Uterus (tissue), 4 donors: ENCODE measurements around the gene TESK2. TPM values are rescaled to one million over a fixed set of nuclear protein-coding genes. Genes with fewer than 3 reads are reported as not detected.

ENCODE experiments used
- DNase-seq, 2 donors: peaks; one replicate each; pipeline ENCODE4 v3.0.0-alpha.2; 2019 to 2020
- H3K27ac ChIP-seq, 2 donors: fragments of 200-600 bp; sonication (generic); 1 replicate in 1 of 2; 2 replicates in 1 of 2; pipeline ENCODE4 v1.5.1; 2016 to 2018
- H3K27me3 ChIP-seq, 2 donors: fragments of 200-600 bp; sonication (generic); one replicate each; pipeline ENCODE4 v1.5.1; 2018 to 2019; ENCODE audit warnings: control low read depth in 1 of 2
- H3K36me3 ChIP-seq, 2 donors: fragments of 200-600 bp; sonication (generic); one replicate each; pipeline ENCODE4 v1.5.1; 2019; ENCODE audit warnings: control low read depth in 1 of 2
- H3K4me1 ChIP-seq, 2 donors: fragments of 200-600 bp; sonication (generic); one replicate each; pipeline ENCODE4 v1.5.1; 2018 to 2019; ENCODE audit warnings: control low read depth in 1 of 2
- H3K4me3 ChIP-seq, 2 donors: fragments of 200-600 bp; sonication (generic); 1 replicate in 1 of 2; 2 replicates in 1 of 2; pipeline ENCODE4 v1.5.1; 2018 to 2019; ENCODE audit warnings: mild to moderate bottlenecking in 1 of 2
- H3K9me3 ChIP-seq, 2 donors: fragments of 200-600 bp; sonication (generic); one replicate each; pipeline ENCODE4 v1.5.1; 2019; ENCODE audit warnings: control low read depth in 1 of 2
- POLR2A ChIP-seq, 2 donors: fragments of 450-650 bp; IDR thresholded peaks; one replicate each; pipeline ENCODE4 v1.6.1; 2016; ENCODE audit warnings: antibody characterized with exemption in 2 of 2, mild to moderate bottlenecking in 1 of 2, moderate library complexity in 1 of 2
- intact Hi-C: fragments of 100-400 bp; cut with DNase I; formaldehyde crosslinking; loops from one replicate; pipeline ENCODE4 v1.15.1; 2023; ENCODE audit warnings: low total_unique reads
- total RNA-seq, 4 donors: library from RNA; depleted of rRNA in 3 of 4; stranded (reverse); fragments of >200 nt in 3 of 4; gene quantifications; one replicate each; pipeline versions ENCODE4 v1.1.0 to v1.2.4, GENCODE V29; 2014 to 2023
- TF ChIP-seq, protein P1 (sequence below), 4 experiments: fragments of 200-600 bp in 2 of 4; fragments of 450-650 bp in 2 of 4; sonication (generic) in 2 of 4; IDR thresholded peaks; one replicate each; pipeline ENCODE4 v1.5.1; 2016 to 2019; ENCODE audit warnings: antibody characterized with exemption in 4 of 4, mild to moderate bottlenecking in 2 of 4, moderate library complexity in 1 of 4
- donor health status: DM: yes; HTN: yes; CAD: no.

TESK2 gene
- total RNA-seq, 4 donors from 2014 or later: 0.29 to 7.5 (median 2.1) TPM

- TF ChIP-seq, protein P1, sequence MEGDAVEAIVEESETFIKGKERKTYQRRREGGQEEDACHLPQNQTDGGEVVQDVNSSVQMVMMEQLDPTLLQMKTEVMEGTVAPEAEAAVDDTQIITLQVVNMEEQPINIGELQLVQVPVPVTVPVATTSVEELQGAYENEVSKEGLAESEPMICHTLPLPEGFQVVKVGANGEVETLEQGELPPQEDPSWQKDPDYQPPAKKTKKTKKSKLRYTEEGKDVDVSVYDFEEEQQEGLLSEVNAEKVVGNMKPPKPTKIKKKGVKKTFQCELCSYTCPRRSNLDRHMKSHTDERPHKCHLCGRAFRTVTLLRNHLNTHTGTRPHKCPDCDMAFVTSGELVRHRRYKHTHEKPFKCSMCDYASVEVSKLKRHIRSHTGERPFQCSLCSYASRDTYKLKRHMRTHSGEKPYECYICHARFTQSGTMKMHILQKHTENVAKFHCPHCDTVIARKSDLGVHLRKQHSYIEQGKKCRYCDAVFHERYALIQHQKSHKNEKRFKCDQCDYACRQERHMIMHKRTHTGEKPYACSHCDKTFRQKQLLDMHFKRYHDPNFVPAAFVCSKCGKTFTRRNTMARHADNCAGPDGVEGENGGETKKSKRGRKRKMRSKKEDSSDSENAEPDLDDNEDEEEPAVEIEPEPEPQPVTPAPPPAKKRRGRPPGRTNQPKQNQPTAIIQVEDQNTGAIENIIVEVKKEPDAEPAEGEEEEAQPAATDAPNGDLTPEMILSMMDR (IDR thresholded peaks at IDR 0.05): no peak
- TF ChIP-seq POLR2A (IDR thresholded peaks at IDR 0.05): no peak
Observed at GRCh38 chr1:45423906-45424678, 66.9 kb downstream of the TESK2 start.

GRCh38 chr1:45421935-45422334 is 69.0 kb downstream of the TESK2 start:
- no peaks in the 10 kb centered on the region for H3K36me3 ChIP-seq
- no peaks in the 10 kb centered on the region for H3K9me3 ChIP-seq
- no peaks in the 10 kb centered on the region for H3K27me3 ChIP-seq
- TF ChIP-seq POLR2A (IDR thresholded peaks at IDR 0.05): no peak
- TF ChIP-seq, protein P1 (IDR thresholded peaks at IDR 0.05): no peak
- DNase-seq: no peak
- H3K4me3 ChIP-seq: no peak overlapping the region
- H3K27ac ChIP-seq: no peak overlapping the region
- H3K4me1 ChIP-seq: no peaks in the 10 kb centered on the region
- intact Hi-C loops: no loop called here

More at GRCh38 chr1:45423906-45424678, 66.9 kb downstream of the TESK2 start:
- intact Hi-C loops: no loop called here
- no peaks in the 10 kb centered on the region for H3K9me3 ChIP-seq
- no peaks in the 10 kb centered on the region for H3K36me3 ChIP-seq
- no peak overlapping the region for H3K27ac ChIP-seq
- H3K27me3 ChIP-seq: no peaks in the 10 kb centered on the region
- DNase-seq: no peak
- H3K4me3 ChIP-seq: no peak overlapping the region
- no peaks in the 10 kb centered on the region for H3K4me1 ChIP-seq

- no peak for DNase-seq
- intact Hi-C loops: no loop called here
- H3K4me1 ChIP-seq: no peaks in the 10 kb centered on the region
- H3K4me3 ChIP-seq: no peak overlapping the region
- H3K9me3 ChIP-seq: no peaks in the 10 kb centered on the region
- H3K27me3 ChIP-seq: no peaks in the 10 kb centered on the region
- TF ChIP-seq, protein P1 (IDR thresholded peaks at IDR 0.05): no peak
- no peak for TF ChIP-seq POLR2A (IDR thresholded peaks at IDR 0.05)
- H3K27ac ChIP-seq: no peak overlapping the region
- H3K36me3 ChIP-seq: no peaks in the 10 kb centered on the region
Observed at GRCh38 chr1:45414746-45415145, 76.2 kb downstream of the TESK2 start.

- H3K9me3 ChIP-seq: no peaks in the 10 kb centered on the region
- no peaks in the 10 kb centered on the region for H3K36me3 ChIP-seq
- intact Hi-C loops: no loop called here
- no peak for DNase-seq
- TF ChIP-seq, protein P1 (IDR thresholded peaks at IDR 0.05): no peak
- TF ChIP-seq POLR2A (IDR thresholded peaks at IDR 0.05): no peak
- no peaks in the 10 kb centered on the region for H3K27me3 ChIP-seq
- H3K27ac ChIP-seq: no peak overlapping the region
- H3K4me1 ChIP-seq: no peaks in the 10 kb centered on the region
- H3K4me3 ChIP-seq: no peak overlapping the region
Observed at GRCh38 chr1:45412899-45413298, 78.1 kb downstream of the TESK2 start.

- no peaks in the 10 kb centered on the region for H3K27me3 ChIP-seq
- TF ChIP-seq, protein P1 (IDR thresholded peaks at IDR 0.05): no peak
- no peak for TF ChIP-seq POLR2A (IDR thresholded peaks at IDR 0.05)
- H3K36me3 ChIP-seq: no peaks in the 10 kb centered on the region
- H3K4me1 ChIP-seq: no peaks in the 10 kb centered on the region
- intact Hi-C loops: no loop called here
- no peak for DNase-seq
- no peaks in the 10 kb centered on the region for H3K9me3 ChIP-seq
- no peak overlapping the region for H3K27ac ChIP-seq
- H3K4me3 ChIP-seq: no peak overlapping the region
Observed at GRCh38 chr1:45411510-45411899, 79.5 kb downstream of the TESK2 start.
